GM15510 (cell line): ENCODE results near the gene ATF6B.

Source experiments
- POLR2A ChIP-seq: IDR thresholded peaks from 3 replicates; pipeline ENCODE4 v1.6.1; 2011; ENCODE audit warnings: borderline replicate concordance; ENCODE audit not compliant: insufficient read length; ENCODE audit errors: extremely low read depth

ATF6B gene

GRCh38 chr6:32085759-32086459, 42.1 kb downstream of the ATF6B start:
- no peak for TF ChIP-seq POLR2A

- no peak for TF ChIP-seq POLR2A
Measured at GRCh38 chr6:32084780-32085179, 43.3 kb downstream of the ATF6B start.

GRCh38 chr6:32083812-32084768, 44.0 kb downstream of the ATF6B start:
- no peak for TF ChIP-seq POLR2A

DNA sequence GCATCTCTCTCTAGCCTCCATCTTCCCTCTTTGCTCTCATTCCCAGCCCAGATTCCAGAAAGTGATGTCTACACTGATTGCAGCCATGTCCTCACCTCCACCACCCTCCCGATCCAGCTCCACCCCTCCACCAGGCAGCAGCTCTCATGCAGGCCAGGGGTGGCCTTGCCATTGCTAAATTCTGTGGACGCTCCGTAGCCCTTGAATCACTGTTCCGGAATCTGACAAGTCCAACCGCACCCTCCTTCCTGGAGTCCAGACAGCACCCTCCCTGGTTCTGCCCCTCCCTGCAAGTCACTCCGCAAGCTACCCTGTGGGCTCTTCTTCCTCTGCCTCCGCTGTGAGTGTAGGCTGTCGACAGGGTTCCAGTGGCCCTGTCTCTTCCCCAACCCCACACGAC, 45.1 kb downstream of the ATF6B start:
- TF ChIP-seq POLR2A = no peak

GRCh38 chr6:32082478-32082877, 45.6 kb downstream of the ATF6B start:
- TF ChIP-seq POLR2A = no peak

DNA sequence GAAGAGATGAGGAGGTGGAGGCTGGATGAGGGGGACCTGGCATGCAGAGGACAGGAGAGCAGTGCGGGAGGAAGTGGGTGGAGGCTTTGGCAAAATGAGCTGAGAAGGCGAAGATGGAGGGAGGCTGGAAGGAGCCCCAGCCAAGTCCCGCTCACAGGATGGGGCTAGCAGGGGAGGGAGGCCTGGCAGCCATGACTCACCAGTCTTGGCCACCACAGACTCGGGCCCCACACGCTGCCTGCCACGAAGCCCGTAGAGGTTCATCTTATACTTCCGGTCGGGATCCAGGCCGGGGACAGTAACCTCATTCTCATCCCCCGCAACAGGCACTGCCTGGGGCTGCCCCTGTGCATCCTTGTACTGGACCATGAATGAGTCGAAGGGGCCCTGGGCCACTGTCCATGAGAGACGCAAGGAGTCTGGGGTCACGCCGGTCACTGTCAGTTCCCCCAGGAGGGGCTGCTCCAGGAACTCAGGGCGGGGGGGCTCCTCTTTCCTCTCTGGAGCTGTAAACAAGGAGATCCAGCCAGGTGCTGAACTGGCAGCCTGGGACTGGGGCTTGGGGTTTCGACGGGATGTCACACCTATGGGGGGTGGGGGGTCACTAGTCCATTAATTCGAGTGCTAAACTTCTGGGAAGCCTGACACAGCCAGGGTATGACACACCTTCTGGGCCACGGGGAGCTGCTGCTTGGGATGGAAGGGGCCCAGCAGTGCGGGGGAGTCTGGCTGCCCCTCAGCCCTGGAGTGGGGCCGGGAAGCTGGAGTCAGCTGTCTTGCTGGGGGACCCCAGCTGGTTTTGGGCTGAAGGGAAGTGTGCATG, 46.7 kb downstream of the ATF6B start:
- TF ChIP-seq POLR2A = no peak

DNA sequence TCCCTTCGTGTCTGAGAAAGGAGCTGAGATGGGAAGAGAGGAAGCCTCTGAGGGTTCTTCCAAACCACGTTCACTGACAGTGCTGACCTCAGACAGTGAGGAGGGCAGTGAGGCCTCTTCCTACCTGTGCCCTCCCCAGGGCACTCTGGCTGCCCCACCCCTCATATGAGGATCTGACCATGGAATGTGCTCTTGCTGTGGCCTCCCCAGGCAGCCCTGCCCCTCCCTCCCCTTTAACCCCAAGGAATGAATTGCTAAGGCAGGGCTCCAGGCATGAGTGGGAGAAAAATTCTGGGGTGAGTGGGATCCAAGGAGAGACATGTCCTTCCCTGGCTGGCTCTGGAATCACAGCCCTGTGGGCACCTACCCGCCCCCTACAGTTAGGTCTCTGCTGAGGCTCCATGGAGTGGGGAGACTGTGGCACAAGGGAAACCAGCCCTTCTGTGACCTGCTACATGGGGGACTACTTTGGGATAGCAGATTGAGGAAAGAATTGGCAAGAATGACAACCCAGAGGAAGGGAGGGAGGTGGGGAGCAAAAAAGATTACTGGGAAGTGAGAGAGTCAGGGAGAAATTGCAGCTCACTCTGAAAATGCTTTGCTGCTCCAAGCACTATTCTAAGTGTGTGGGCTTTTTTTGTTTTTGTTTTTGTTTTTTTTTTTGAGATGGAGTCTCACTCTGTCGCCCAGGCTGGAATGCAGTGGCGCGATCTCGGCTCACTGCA, 48.3 kb downstream of the ATF6B start:
- no peak for TF ChIP-seq POLR2A

GRCh38 chr6:32076321-32076809, 51.7 kb downstream of the ATF6B start:
- TF ChIP-seq POLR2A = no peak

- no peak for TF ChIP-seq POLR2A
Measured at GRCh38 chr6:32075781-32076180, 52.3 kb downstream of the ATF6B start.

GRCh38 chr6:32074996-32075532, 53.0 kb downstream of the ATF6B start:
- TF ChIP-seq POLR2A = no peak

GRCh38 chr6:32073613-32074012, 54.4 kb downstream of the ATF6B start:
- no peak for TF ChIP-seq POLR2A

GRCh38 chr6:32073101-32073500, 54.9 kb downstream of the ATF6B start:
- no peak for TF ChIP-seq POLR2A

GRCh38 chr6:32070814-32071543, 57.1 kb downstream of the ATF6B start:
- no peak for TF ChIP-seq POLR2A
